HG03378 (cell line): ENCODE results near the gene COL23A1.
"Not testable (repeated sequence)": the region's sequence is repeated elsewhere in the genome, so short reads cannot be mapped to it uniquely, and the experiment has no call there.

Experiments used
- ATAC-seq: cut with Tn5 transposase; IDR thresholded peaks from one replicate; pipeline ENCODE4 v1.9.1; 2021; ENCODE audit warnings: mild to moderate bottlenecking, moderate library complexity; ENCODE audit not compliant: unreplicated experiment

COL23A1 gene

GRCh38 chr5:178236679-178237078 lies 353.5 kb downstream of the COL23A1 start:
- no peak for ATAC-seq

GRCh38 chr5:178236126-178236525 lies 354.1 kb downstream of the COL23A1 start:
- ATAC-seq = no peak

- no peak for ATAC-seq
Measured at GRCh38 chr5:178235588-178235974, 354.6 kb downstream of the COL23A1 start.

- ATAC-seq = no peak
Measured at GRCh38 chr5:178234750-178235587, 355.2 kb downstream of the COL23A1 start.

- ATAC-seq = no peak
Measured at GRCh38 chr5:178234121-178234749, 356.0 kb downstream of the COL23A1 start.

- ATAC-seq = peak; percentile 11
Measured at GRCh38 chr5:178232920-178233429, 357.2 kb downstream of the COL23A1 start.

- ATAC-seq = peak; percentile 45
Measured at GRCh38 chr5:178232124-178232919, 357.9 kb downstream of the COL23A1 start, which contains the start of gene PHYKPL. PHYKPL (minus strand) TSS chr5:178232802; CDS start chr5:178232550, 252 bp downstream.

- peak; percentile 5 for ATAC-seq
Measured at GRCh38 chr5:178231539-178232123, 358.6 kb downstream of the COL23A1 start.

- no peak for ATAC-seq
Measured at GRCh38 chr5:178230879-178231538, 359.2 kb downstream of the COL23A1 start.

- ATAC-seq = no peak
Measured at GRCh38 chr5:178229861-178230260, 360.3 kb downstream of the COL23A1 start.

- ATAC-seq = not testable (repeated sequence)
Measured at GRCh38 chr5:178229111-178229510, 361.1 kb downstream of the COL23A1 start.

- ATAC-seq = no peak
Measured at GRCh38 chr5:178228609-178229008, 361.6 kb downstream of the COL23A1 start.

GRCh38 chr5:178227929-178228328 lies 362.3 kb downstream of the COL23A1 start:
- no peak for ATAC-seq

- no peak for ATAC-seq
Measured at GRCh38 chr5:178227138-178227659, 363.0 kb downstream of the COL23A1 start.

- ATAC-seq = no peak
Measured at GRCh38 chr5:178225174-178225573, 365.0 kb downstream of the COL23A1 start.

- no peak for ATAC-seq
Measured at GRCh38 chr5:178224403-178224802, 365.8 kb downstream of the COL23A1 start.

- ATAC-seq = no peak
Measured at GRCh38 chr5:178223828-178224335, 366.3 kb downstream of the COL23A1 start.

- ATAC-seq = no peak
Measured at GRCh38 chr5:178223196-178223773, 366.9 kb downstream of the COL23A1 start.

GRCh38 chr5:178222292-178222691 lies 367.9 kb downstream of the COL23A1 start:
- ATAC-seq = no peak
